Bronchial epithelial cell (primary cell): Measurements from ENCODE around the gene ADAM10. TPM values are rescaled to one million over a fixed set of nuclear protein-coding genes. Genes with fewer than 3 reads are reported as not detected.

Experiments
- DNase-seq: peaks from one replicate; pipeline ENCODE4 v3.0.0-alpha.2; 2010; ENCODE audit warnings: low read depth
- FAIRE-seq: peaks from 2 replicates; lab custom pipeline; 2011; peaks lifted over from hg19 to GRCh38; lab: Jason Lieb, UNC
- H3K27me3 ChIP-seq: 2 replicates; pipeline ENCODE4 v1.5.1; 2011; ENCODE audit warnings: low read length; ENCODE audit not compliant: control insufficient read depth, insufficient read depth
- H3K36me3 ChIP-seq: 2 replicates; pipeline ENCODE4 v1.5.1; 2011; ENCODE audit warnings: low read length; ENCODE audit not compliant: control insufficient read depth, insufficient read depth
- H3K4me3 ChIP-seq: 2 replicates; pipeline ENCODE4 v1.5.1; 2011; ENCODE audit warnings: mild to moderate bottlenecking, low read depth, low read length, control low read depth
- CTCF ChIP-seq: IDR thresholded peaks from 2 replicates; pipeline ENCODE4 v1.5.1; 2011; ENCODE audit warnings: mild to moderate bottlenecking, moderate library complexity, low read length, control low read depth, inconsistent platforms; ENCODE audit not compliant: insufficient read depth, severe bottlenecking
- total RNA-seq: library from RNA; depleted of rRNA; stranded (reverse); fragments of >200 nt; gene quantifications from 2 replicates; pipeline ENCODE4 v1.2.1, GENCODE V29; 2014

ADAM10 gene
- total RNA-seq, 1 donor from 2014 or later: 112 TPM

GRCh38 chr15:58541410-58542087, 208.0 kb downstream of the ADAM10 start:
- no peaks in the 10 kb centered on the region for H3K36me3 ChIP-seq
- no peak for FAIRE-seq
- H3K4me3 ChIP-seq: no peak overlapping the region

GRCh38 chr15:58539548-58539947, 210.0 kb downstream of the ADAM10 start:
- FAIRE-seq: no peak
- TF ChIP-seq CTCF: no peak
- Histone ChIP-seq H3K36me3 (no peaks in the 10 kb centered on the region), H3K4me3 (no peak overlapping the region), H3K27me3 (no peaks in the 10 kb centered on the region)
- DNase-seq: no peak

More at GRCh38 chr15:58541410-58542087, 208.0 kb downstream of the ADAM10 start:
- DNase-seq: no peak
- TF ChIP-seq CTCF: no peak
- H3K27me3 ChIP-seq: no peaks in the 10 kb centered on the region

GRCh38 chr15:58538901-58539300, 210.6 kb downstream of the ADAM10 start:
- DNase-seq: no peak
- no peak for TF ChIP-seq CTCF
- H3K27me3 ChIP-seq: no peaks in the 10 kb centered on the region
- FAIRE-seq: no peak
- H3K4me3 ChIP-seq: no peak overlapping the region
- no peaks in the 10 kb centered on the region for H3K36me3 ChIP-seq

Other genes with a start within 250 kb of the ADAM10 start
- gene MINDY2, start 21.6 kb upstream of the ADAM10 start, total RNA-seq: 23.0 and 25.0 TPM in 2 replicates
- 102 and 156 TPM in 2 replicates for gene SLTM, start 184.0 kb upstream of the ADAM10 start, total RNA-seq
- 14.5 and 15.2 TPM in 2 replicates for gene RNF111, start 238.0 kb upstream of the ADAM10 start, total RNA-seq